Esophagus (tissue), 2 donors: ENCODE results near the gene FBLN2. TPM values are rescaled to one million over a fixed set of nuclear protein-coding genes. Genes with fewer than 3 reads are reported as not detected.

ENCODE experiments used
- H3K27ac ChIP-seq, 2 donors: one replicate each; pipeline ENCODE4 v1.5.1; 2013; ENCODE audit warnings: low read depth in 2 of 2, mild to moderate bottlenecking in 2 of 2, inconsistent platforms in 1 of 2, low read length in 1 of 2, moderate library complexity in 1 of 2
- H3K27me3 ChIP-seq, 2 donors: one replicate each; pipeline ENCODE4 v1.6.1; 2013; ENCODE audit warnings: low read length in 2 of 2, control low read depth in 1 of 2, mild to moderate bottlenecking in 1 of 2; ENCODE audit not compliant: insufficient read depth in 2 of 2, control insufficient read depth in 1 of 2
- H3K36me3 ChIP-seq, 2 donors: one replicate each; pipeline ENCODE4 v1.6.1; 2013; ENCODE audit warnings: low read length in 1 of 2; ENCODE audit not compliant: control insufficient read depth in 2 of 2, insufficient read depth in 2 of 2
- H3K4me1 ChIP-seq, 2 donors: one replicate each; pipeline ENCODE4 v1.6.1; 2013; ENCODE audit warnings: low read length in 1 of 2; ENCODE audit not compliant: control insufficient read depth in 2 of 2, insufficient read depth in 2 of 2
- H3K4me3 ChIP-seq, 2 donors: one replicate each; pipeline ENCODE4 v1.5.1; 2013; ENCODE audit warnings: low read length in 2 of 2, mild to moderate bottlenecking in 2 of 2, low read depth in 1 of 2, moderate library complexity in 1 of 2
- H3K9me3 ChIP-seq, 2 donors: one replicate each; pipeline ENCODE4 v1.6.1; 2013; ENCODE audit warnings: mild to moderate bottlenecking in 2 of 2, low read depth in 1 of 2, low read length in 1 of 2, moderate library complexity in 1 of 2; ENCODE audit not compliant: control insufficient read depth in 2 of 2, insufficient read depth in 1 of 2
- WGBS, 2 donors: extraction: QIAGEN DNeasy Blood & Tissue Kit; methylation state at CpG; one replicate each; pipeline ENCODE4 v1.1.7; 2013; 5-methylcytosine and 5-hydroxymethylcytosine counted together
- polyA plus RNA-seq, 2 donors: library from polyadenylated mRNA; stranded (reverse); fragments of 200-250 nt; gene quantifications; one replicate each; pipeline ENCODE4 v1.2.3, GENCODE V29; 2013
- donor health status: healthy with polysubstance abuse.
- donor health status: Bipolar disorder and iron deficiency.

FBLN2 gene
- polyA plus RNA-seq, 2 donors, result 2.7 to 6.0 TPM

DNA sequence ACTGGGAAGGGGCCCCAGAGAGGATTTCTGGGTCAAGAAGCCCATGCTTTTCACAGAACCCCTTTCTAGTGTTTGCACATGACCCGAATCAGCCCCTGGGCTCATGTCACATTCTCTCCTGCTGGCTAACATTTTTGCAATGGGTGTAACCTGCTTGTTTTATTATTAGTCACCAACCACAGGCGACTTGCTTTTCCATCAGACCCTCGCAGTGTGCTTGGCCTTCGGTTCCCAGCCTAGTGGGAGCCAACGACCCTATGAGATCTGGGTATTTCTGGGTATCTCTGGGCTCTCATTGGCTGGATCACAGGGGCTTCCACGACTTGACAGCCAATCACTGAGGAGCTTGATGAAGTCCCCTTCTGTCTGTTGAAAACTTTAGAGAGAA lies 11.0 kb upstream of the FBLN2 start:
- Histone ChIP-seq H3K27ac (no peak overlapping the region), H3K4me1 (peaks cover 0 to 6% of the 10 kb centered on the region in 2 donors), H3K27me3 (no peaks in the 10 kb centered on the region), H3K36me3 (no peaks in the 10 kb centered on the region), H3K9me3 (peaks cover 0 to 5% of the 10 kb centered on the region in 2 donors), H3K4me3 (no peak overlapping the region)
- 41 to 46% methylated on average over 6 of the region's 6 CpGs for WGBS, 2 donors

DNA sequence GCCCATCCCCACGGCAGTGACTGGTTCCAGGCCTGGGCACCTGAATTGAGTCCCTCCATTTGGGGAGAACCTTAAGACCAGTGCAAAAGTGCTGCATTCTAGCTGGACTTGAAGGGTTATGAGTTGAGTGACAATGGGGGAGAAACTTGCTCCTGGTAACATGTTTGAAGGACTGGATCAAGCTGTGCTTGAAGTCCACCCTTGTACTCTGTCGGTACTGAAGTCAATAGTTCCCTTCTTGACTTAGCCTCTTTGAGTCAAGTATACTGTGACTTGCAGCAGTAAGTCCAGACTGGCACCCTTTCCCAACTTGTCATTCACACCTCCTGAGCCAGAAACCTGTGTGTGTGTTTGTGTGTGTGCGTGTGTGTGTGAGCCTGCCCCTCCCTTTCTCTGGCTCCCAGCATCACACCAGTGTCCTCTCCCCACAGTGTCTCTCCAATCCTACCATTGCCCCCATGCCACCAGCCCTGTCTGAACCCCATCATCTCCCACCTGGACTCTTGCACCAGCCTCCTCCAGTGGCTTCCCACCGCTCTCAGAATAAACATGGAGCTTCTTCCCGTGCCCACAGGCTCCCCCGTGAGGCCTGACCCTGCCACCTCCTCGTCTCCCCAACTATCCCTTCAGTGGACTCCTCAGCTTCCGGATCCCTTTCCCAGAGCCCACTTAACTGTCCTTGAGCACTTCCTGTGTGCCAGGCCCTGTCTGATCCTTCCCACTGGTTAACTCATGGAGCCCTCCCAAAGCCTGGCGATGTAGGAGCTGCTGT lies 10.2 kb upstream of the FBLN2 start:
- Histone ChIP-seq H3K4me3 (no peak overlapping the region), H3K36me3 (no peaks in the 10 kb centered on the region), H3K4me1 (peaks cover 0 to 6% of the 10 kb centered on the region in 2 donors), H3K9me3 (peaks cover 0 to 7% of the 10 kb centered on the region in 2 donors), H3K27me3 (no peaks in the 10 kb centered on the region), H3K27ac (peak overlapping the region in 1 of 2 donors; percentile 2)
- WGBS, 2 donors, result 86 to 87% methylated on average over 9 of the region's 9 CpGs

- 84 to 88% methylated on average over 5 of the region's 5 CpGs for WGBS, 2 donors
- H3K27ac ChIP-seq, result no peak overlapping the region
- no peaks in the 10 kb centered on the region for H3K27me3 ChIP-seq
- H3K4me1 ChIP-seq, result peaks cover 0 to 5% of the 10 kb centered on the region in 2 donors
- peaks cover 0 to 7% of the 10 kb centered on the region in 2 donors for H3K9me3 ChIP-seq
- H3K4me3 ChIP-seq, result no peak overlapping the region
- H3K36me3 ChIP-seq, result no peaks in the 10 kb centered on the region
These were observed 9.7 kb upstream of the FBLN2 start for GRCh38 chr3:13539292-13539638.

- peaks cover 0 to 7% of the 10 kb centered on the region in 2 donors for H3K4me1 ChIP-seq
- no peaks in the 10 kb centered on the region for H3K27me3 ChIP-seq
- no peak overlapping the region for H3K27ac ChIP-seq
- no peak overlapping the region for H3K4me3 ChIP-seq
- H3K9me3 ChIP-seq, result peaks cover 0 to 7% of the 10 kb centered on the region in 2 donors
- no peaks in the 10 kb centered on the region for H3K36me3 ChIP-seq
- 73 to 83% methylated on average over 8 of the region's 8 CpGs for WGBS, 2 donors
These were observed 9.3 kb upstream of the FBLN2 start for GRCh38 chr3:13539671-13540070.

GRCh38 chr3:13540297-13540995 lies 8.5 kb upstream of the FBLN2 start:
- Histone ChIP-seq H3K36me3 (no peaks in the 10 kb centered on the region), H3K27ac (no peak overlapping the region), H3K27me3 (no peaks in the 10 kb centered on the region), H3K4me3 (no peak overlapping the region), H3K9me3 (peaks cover 0 to 7% of the 10 kb centered on the region in 2 donors), H3K4me1 (peaks cover 0 to 7% of the 10 kb centered on the region in 2 donors)
- 63 to 69% methylated on average over 4 of the region's 4 CpGs for WGBS, 2 donors

- 59 to 64% methylated on average over 3 of the region's 3 CpGs for WGBS, 2 donors
These were observed 7.2 kb upstream of the FBLN2 start for GRCh38 chr3:13541691-13542090.

DNA sequence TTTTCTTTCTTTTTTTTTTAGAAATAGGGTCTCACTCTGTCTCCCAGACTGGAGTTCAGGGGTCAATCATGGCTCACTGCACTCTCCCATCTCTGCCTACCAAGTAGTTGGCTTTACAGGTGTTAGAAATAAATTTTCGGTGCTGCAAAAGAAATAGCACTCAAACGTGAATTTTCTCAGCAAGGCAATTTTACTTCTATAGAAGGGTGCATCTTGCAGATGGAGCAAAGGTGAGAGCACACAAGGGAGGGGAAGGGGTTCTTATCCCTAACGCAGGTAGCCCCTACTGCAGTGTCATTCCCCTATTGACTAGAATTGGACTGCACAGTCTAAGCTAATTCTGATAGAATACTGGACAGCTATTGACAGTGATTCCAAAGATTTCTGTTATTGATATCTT lies 6.8 kb upstream of the FBLN2 start:
- 83 to 85% methylated on average over 3 of the region's 3 CpGs for WGBS, 2 donors
- Histone ChIP-seq H3K9me3 (peaks cover 0 to 7% of the 10 kb centered on the region in 2 donors), H3K27ac (no peak overlapping the region), H3K4me3 (no peak overlapping the region), H3K36me3 (no peaks in the 10 kb centered on the region), H3K27me3 (no peaks in the 10 kb centered on the region), H3K4me1 (peaks cover 0 to 7% of the 10 kb centered on the region in 2 donors)

More at GRCh38 chr3:13541691-13542090, 7.2 kb upstream of the FBLN2 start:
- H3K36me3 ChIP-seq, result no peaks in the 10 kb centered on the region
- peaks cover 0 to 7% of the 10 kb centered on the region in 2 donors for H3K4me1 ChIP-seq
- H3K27ac ChIP-seq, result no peak overlapping the region
- H3K27me3 ChIP-seq, result no peaks in the 10 kb centered on the region
- H3K9me3 ChIP-seq, result peaks cover 0 to 7% of the 10 kb centered on the region in 2 donors
- no peak overlapping the region for H3K4me3 ChIP-seq

GRCh38 chr3:13543253-13543652 lies 5.7 kb upstream of the FBLN2 start:
- Histone ChIP-seq H3K4me1 (peaks cover 0 to 7% of the 10 kb centered on the region in 2 donors), H3K27me3 (no peaks in the 10 kb centered on the region), H3K36me3 (no peaks in the 10 kb centered on the region), H3K4me3 (no peak overlapping the region), H3K9me3 (peaks cover 0 to 7% of the 10 kb centered on the region in 2 donors), H3K27ac (no peak overlapping the region)
- WGBS, 2 donors, result 55 to 83% methylated on average over 5 of the region's 5 CpGs

DNA sequence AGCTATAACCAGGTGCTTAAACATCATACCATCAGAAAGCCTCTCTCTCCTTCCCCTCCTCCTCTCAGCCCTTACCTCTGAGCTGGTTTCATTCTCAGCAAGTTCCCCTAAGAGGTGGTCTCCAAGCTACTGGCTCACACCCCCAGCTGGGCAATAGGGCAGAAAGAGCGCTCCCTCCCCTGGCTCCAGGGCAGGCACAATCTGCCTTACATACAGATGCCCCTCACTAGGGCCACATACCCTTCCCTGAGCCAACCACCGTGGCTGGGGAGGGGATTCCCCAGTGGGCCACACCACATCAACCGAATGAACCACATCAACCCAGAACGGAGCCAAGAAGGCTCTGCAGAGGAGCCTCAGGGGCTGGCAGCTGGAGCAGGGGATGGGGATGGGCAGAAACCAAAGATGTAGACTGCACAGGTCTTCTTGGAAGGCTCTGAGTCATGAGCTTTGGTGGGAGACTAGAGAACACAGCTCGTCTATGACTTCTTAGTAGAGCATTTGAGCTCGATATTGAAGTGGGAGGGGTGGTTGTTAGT lies 4.6 kb upstream of the FBLN2 start:
- Histone ChIP-seq H3K27me3 (no peaks in the 10 kb centered on the region), H3K9me3 (peaks cover 0 to 7% of the 10 kb centered on the region in 2 donors), H3K27ac (peak overlapping the region in 1 of 2 donors; percentile 22), H3K36me3 (no peaks in the 10 kb centered on the region), H3K4me3 (no peak overlapping the region), H3K4me1 (peaks cover 4 to 10% of the 10 kb centered on the region in 2 donors)
- WGBS, 2 donors, result 35 to 45% methylated on average over 6 of the region's 6 CpGs
